ENCODE measurements around the gene LSS. TPM values are rescaled to one million over a fixed set of nuclear protein-coding genes. Genes with fewer than 3 reads are reported as not detected.

The LSS gene
- total and polyA plus RNA-seq, 2 of the 4 experiments (the other 2 are of a cell fraction): 43.4 to 58.1 TPM

DNA sequence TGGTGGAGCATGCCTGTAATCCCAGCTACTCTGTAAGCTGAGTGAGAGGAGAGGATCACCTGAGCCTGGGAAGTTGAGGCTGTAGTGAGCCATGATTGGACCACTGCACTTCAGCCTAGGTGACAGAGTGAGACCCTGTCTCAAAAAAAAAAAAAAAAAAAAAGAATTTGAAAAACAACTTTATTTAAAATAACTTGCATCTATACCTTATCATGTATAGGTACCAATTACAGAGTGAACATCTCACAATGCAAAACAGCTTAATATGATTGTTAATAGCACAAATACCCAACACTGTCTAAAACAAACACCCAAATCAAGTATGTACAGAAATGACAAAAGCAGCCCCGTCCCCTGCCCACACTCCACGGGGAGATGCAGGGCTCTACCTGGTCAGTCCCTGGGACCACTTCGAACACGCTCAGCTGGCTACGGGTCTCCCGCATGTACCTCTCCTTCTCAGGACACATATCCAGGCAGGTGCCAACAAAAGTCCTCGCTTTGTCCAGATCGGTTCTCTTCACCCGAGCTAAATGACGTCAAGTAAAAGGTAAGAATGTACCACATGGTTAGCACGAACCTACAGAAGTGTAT lies 46.3 kb upstream of the LSS start:
- no peak for ATAC-seq (ENCODE audit: low read depth)
- H2BK120ac ChIP-seq (ENCODE audit: low read depth, low read length): no peak overlapping the region
- POLR2A ChIA-PET (ENCODE audit: unreplicated experiment): no interaction called here

More for the DNA sequence above, 46.3 kb upstream of the LSS start:
- H3K79me1 ChIP-seq (ENCODE audit: low read depth in 1 of 2, low read length in 2 of 2): peaks cover 13 to 33% of the 10 kb centered on the region in 2 experiments
- TF ChIP-seq MXI1 (IDR thresholded peaks at IDR 0.05; ENCODE audit: borderline replicate concordance, low read depth, low read length): no peak
- no peak for TF ChIP-seq FOS (IDR thresholded peaks at IDR 0.05; ENCODE audit: low read depth, low read length)
- no peak for TF ChIP-seq CHD1 (IDR thresholded peaks at IDR 0.05; ENCODE audit: low read depth, low read length)
- TF ChIP-seq MAZ (IDR thresholded peaks at IDR 0.05; ENCODE audit: borderline replicate concordance, low read depth, low read length): no peak
- no peak for TF ChIP-seq MAFK (IDR thresholded peaks at IDR 0.05; ENCODE audit: low read depth, low read length)
- no peak for TF ChIP-seq POLR2A (IDR thresholded peaks at IDR 0.05; ENCODE audit: low read depth, low read length)
- no peak for TF ChIP-seq RAD21 (IDR thresholded peaks at IDR 0.05; ENCODE audit: low read length)
- TF ChIP-seq RCOR1 (IDR thresholded peaks at IDR 0.05; ENCODE audit: insufficient replicate concordance, low read length): no peak
- TF ChIP-seq RFX5 (IDR thresholded peaks at IDR 0.05; ENCODE audit: low read depth, low read length): no peak
- TF ChIP-seq SMC3 (IDR thresholded peaks at IDR 0.05; ENCODE audit: low read depth, low read length): no peak
- TF ChIP-seq, protein P1, sequence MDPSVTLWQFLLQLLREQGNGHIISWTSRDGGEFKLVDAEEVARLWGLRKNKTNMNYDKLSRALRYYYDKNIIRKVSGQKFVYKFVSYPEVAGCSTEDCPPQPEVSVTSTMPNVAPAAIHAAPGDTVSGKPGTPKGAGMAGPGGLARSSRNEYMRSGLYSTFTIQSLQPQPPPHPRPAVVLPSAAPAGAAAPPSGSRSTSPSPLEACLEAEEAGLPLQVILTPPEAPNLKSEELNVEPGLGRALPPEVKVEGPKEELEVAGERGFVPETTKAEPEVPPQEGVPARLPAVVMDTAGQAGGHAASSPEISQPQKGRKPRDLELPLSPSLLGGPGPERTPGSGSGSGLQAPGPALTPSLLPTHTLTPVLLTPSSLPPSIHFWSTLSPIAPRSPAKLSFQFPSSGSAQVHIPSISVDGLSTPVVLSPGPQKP (IDR thresholded peaks at IDR 0.05; ENCODE audit: borderline replicate concordance, low read depth, low read length): no peak
- TF ChIP-seq, protein P2, sequence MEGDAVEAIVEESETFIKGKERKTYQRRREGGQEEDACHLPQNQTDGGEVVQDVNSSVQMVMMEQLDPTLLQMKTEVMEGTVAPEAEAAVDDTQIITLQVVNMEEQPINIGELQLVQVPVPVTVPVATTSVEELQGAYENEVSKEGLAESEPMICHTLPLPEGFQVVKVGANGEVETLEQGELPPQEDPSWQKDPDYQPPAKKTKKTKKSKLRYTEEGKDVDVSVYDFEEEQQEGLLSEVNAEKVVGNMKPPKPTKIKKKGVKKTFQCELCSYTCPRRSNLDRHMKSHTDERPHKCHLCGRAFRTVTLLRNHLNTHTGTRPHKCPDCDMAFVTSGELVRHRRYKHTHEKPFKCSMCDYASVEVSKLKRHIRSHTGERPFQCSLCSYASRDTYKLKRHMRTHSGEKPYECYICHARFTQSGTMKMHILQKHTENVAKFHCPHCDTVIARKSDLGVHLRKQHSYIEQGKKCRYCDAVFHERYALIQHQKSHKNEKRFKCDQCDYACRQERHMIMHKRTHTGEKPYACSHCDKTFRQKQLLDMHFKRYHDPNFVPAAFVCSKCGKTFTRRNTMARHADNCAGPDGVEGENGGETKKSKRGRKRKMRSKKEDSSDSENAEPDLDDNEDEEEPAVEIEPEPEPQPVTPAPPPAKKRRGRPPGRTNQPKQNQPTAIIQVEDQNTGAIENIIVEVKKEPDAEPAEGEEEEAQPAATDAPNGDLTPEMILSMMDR (conservative IDR thresholded peaks at IDR 0.05; ENCODE audit: low read depth, low read length): no peak
- TF ChIP-seq CEBPB (IDR thresholded peaks at IDR 0.05; ENCODE audit: low read depth, low read length): no peak
- TF ChIP-seq, protein P3, sequence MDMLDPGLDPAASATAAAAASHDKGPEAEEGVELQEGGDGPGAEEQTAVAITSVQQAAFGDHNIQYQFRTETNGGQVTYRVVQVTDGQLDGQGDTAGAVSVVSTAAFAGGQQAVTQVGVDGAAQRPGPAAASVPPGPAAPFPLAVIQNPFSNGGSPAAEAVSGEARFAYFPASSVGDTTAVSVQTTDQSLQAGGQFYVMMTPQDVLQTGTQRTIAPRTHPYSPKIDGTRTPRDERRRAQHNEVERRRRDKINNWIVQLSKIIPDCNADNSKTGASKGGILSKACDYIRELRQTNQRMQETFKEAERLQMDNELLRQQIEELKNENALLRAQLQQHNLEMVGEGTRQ (IDR thresholded peaks at IDR 0.05; ENCODE audit: low read depth, low read length): no peak
- no peak for TF ChIP-seq BHLHE40 (IDR thresholded peaks at IDR 0.05; ENCODE audit: low read depth, low read length)
- TF ChIP-seq NFE2L2 (IDR thresholded peaks at IDR 0.05; ENCODE audit: low read depth, low read length): no peak
- no peak overlapping the region for H4K5ac ChIP-seq (ENCODE audit: low read depth, low read length)
- no peak overlapping the region for H3K9ac ChIP-seq (ENCODE audit: low read depth, low read length)
- H3K9me1 ChIP-seq (ENCODE audit: insufficient read depth, low read length): 0 out of 2 replicates have a peak, but pooled peaks cover 3% of the 10 kb centered on the region
- H3K18ac ChIP-seq (ENCODE audit: low read depth, low read length): no peak overlapping the region
- H2BK20ac ChIP-seq (ENCODE audit: low read depth, low read length): no peak overlapping the region
- DNase-seq: no peak
- no peaks in the 10 kb centered on the region for H3K4me1 ChIP-seq (ENCODE audit: control insufficient read depth, insufficient read depth, low read length)
- H2AFZ ChIP-seq (replicated peaks; ENCODE audit: low read length, poor library complexity): no peak overlapping the region
- no peak overlapping the region for H3K4me2 ChIP-seq (ENCODE audit: low read depth, low read length)
- no peak overlapping the region for H2AK5ac ChIP-seq (ENCODE audit: low read depth, low read length)
- 58% methylated on average over 2 of the region's 11 CpGs; no CpG with 5 or more reads in 1 of the 2 experiments for WGBS, 2 experiments (ENCODE audit: extremely low coverage in 2 of 2, insufficient read length in 1 of 2)
- peaks cover 3% of the 10 kb centered on the region for H4K20me1 ChIP-seq (ENCODE audit: insufficient read depth, low read length)
- H2BK5ac ChIP-seq (ENCODE audit: low read depth, low read length, poor library complexity, severe bottlenecking): no peak overlapping the region
- in situ Hi-C loops (cut with MboI; ENCODE audit: low sequenced_read_pairs) (no loop called here), dilution Hi-C loops (cut with HindIII; ENCODE audit: low sequenced_read_pairs, unreplicated experiment) (no loop called here), intact Hi-C loops (cut with micrococcal nuclease) (no loop called here)
- no peak overlapping the region for H3K27ac ChIP-seq (ENCODE audit: insufficient read depth, low read length)
- CTCF ChIA-PET: no interaction called here
- no peak overlapping the region for H3K56ac ChIP-seq (ENCODE audit: extremely low read depth, insufficient read depth, low read length)
- H3K36me3 ChIP-seq (ENCODE audit: control insufficient read depth, insufficient read depth, low read length): peaks cover 65% of the 10 kb centered on the region
- H3K23ac ChIP-seq (ENCODE audit: low read depth, low read length): no peak overlapping the region
- H3K4me3 ChIP-seq (ENCODE audit: insufficient read depth, low read depth, low read length): no peak overlapping the region
- H4K91ac ChIP-seq (ENCODE audit: insufficient read depth, low read depth, low read length): no peak overlapping the region
- no peaks in the 10 kb centered on the region for H3K9me3 ChIP-seq (ENCODE audit: control insufficient read depth, insufficient read depth, low read length)
- no peak overlapping the region for H2BK15ac ChIP-seq (ENCODE audit: low read depth, low read length)
- H2AK9ac ChIP-seq (replicated peaks; ENCODE audit: low read depth, low read length, poor library complexity): no peak overlapping the region
- no peaks in the 10 kb centered on the region for H3K27me3 ChIP-seq (ENCODE audit: control insufficient read depth, insufficient read depth, low read length)
- no peak overlapping the region for H4K8ac ChIP-seq (ENCODE audit: low read depth in 2 of 2, low read length in 2 of 2)
- H3K4ac ChIP-seq (ENCODE audit: low read depth, low read length): no peak overlapping the region
- no TSS peak for BruUV-seq (replicated peaks)
- no peak overlapping the region for H3K14ac ChIP-seq (replicated peaks; ENCODE audit: low read depth, low read length)
